DMS 273 (cell line): Measurements from ENCODE around the gene SCNN1A.

ENCODE experiments used
- DNase-seq: peaks from one replicate; lab custom pipeline; 2025; ENCODE audit not compliant: unreplicated experiment; lab: John Stamatoyannopoulos, UW

The SCNN1A gene

DNA sequence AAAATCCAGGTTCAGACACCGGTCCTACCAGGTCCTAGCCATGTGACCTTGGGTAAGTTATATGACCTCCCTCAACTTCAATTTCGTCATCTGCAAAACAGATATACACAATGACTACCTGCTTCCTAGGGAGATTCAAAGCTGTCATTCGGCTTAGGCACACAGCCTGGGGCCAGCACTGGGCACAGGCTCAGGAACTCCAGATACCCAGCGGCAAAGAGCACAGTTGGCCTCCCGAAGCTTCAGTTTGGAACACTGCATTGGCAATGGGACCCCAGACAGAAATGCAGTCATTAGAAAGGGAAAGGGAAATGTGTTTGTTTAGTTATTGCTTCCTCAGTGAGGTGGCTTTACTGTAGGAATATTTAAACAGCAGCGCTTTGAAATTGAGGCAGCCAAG is 53.5 kb downstream of the SCNN1A start:
- DNase-seq, result no peak

- no peak for DNase-seq
Observed at GRCh38 chr12:6319446-6319845, 55.9 kb downstream of the SCNN1A start.

DNA sequence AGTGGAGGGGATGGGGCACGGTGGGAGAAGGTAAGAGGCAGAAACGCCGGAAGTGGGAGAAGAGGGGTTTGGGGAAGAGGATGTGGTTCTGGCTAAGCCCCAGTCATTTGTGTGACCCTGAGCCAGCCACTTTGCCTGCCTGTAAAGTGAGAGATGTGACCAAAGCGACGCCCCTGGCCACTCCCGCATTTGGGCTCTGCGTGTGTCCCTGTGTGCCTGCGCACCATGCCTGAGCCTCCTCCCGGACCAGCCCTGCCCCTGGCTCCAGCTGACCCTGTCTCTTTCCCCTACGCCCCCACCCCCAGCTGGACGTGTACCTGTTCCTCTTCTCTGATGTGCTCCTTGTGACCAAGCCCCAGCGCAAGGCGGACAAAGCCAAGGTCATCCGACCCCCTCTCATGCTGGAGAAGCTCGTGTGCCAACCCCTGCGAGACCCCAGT is 56.9 kb downstream of the SCNN1A start:
- DNase-seq, result no peak

DNA sequence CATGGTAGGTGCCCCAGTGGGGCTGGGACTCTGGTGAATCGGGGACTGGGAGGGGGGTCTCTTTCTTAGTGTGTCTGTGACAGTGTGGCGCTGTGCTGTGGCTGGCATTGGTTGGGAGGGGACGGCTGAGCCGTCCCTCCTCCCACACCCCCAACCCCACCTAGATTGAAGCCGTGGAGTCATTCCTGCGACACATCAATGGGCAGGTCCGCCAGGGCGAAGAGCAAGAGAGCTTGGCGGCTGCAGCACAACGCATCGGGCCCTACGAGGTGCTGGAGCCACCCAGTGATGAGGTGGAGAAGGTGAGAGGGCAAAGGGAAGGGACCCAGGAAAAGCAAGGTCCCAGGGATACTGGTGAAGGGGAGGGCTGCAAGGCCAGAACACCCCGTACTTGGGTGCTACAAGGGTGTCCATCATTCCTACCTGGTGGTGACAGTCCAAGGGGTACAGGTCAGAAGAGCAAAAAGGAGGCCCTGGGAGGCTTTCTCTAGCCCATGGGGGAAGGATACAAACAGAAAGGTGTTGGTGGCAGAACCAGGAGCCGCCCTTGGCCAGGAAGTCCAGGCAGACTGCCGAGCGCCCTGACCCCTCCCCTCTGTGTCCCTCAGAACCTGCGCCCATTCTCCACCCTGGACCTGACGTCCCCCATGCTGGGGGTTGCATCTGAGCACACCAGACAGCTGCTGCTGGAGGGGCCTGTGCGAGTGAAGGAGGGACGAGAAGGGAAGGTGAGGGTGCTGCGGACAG is 57.5 kb downstream of the SCNN1A start:
- DNase-seq, result no peak

- no peak for DNase-seq
Observed at GRCh38 chr12:6316921-6317692, 58.3 kb downstream of the SCNN1A start.

DNA sequence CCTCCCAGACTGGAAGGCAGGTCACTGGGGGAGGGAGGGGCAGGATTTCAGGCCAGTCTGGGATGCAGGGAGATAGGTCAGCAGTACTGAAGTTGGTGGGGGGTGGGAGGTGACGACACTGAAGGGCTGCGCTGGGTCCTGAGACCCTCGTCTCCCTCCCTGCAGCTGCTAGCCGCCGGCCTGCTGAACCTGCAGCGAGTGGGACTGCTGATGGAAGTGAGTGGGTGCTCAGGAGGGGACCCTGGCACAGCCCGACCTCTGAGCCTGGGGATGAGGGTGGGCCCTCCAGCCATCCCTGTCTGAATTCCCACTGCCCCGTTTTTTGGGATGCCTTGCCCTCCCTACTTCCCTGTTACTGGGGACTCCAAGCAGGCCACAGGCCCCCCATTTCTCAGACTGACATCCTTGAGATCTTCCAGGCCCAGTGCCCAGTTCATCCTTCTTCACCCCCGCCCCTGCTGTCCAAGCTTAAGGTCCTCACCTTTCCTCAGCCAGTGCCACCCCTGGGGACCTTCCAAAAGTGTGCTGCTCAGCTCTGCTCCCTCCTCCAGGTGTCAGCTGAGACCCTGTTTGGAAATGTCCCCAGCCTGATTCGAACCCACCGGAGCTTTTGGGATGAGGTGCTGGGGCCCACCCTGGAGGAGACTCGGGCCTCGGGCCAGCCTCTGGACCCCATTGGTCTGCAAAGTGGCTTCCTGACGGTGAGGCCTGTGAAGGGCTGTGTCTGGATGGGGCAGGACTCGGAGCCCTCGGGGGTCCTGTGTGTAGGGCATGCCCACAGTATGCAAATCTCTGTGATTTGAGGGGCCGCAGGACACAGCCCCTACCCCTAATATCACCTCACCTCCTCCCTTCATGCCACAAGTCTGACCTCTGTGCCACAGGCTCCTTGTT is 59.4 kb downstream of the SCNN1A start:
- DNase-seq, result no peak

GRCh38 chr12:6315184-6315583 is 60.2 kb downstream of the SCNN1A start:
- DNase-seq, result no peak

- DNase-seq, result no peak
Observed at GRCh38 chr12:6314776-6315175, 60.6 kb downstream of the SCNN1A start.

DNA sequence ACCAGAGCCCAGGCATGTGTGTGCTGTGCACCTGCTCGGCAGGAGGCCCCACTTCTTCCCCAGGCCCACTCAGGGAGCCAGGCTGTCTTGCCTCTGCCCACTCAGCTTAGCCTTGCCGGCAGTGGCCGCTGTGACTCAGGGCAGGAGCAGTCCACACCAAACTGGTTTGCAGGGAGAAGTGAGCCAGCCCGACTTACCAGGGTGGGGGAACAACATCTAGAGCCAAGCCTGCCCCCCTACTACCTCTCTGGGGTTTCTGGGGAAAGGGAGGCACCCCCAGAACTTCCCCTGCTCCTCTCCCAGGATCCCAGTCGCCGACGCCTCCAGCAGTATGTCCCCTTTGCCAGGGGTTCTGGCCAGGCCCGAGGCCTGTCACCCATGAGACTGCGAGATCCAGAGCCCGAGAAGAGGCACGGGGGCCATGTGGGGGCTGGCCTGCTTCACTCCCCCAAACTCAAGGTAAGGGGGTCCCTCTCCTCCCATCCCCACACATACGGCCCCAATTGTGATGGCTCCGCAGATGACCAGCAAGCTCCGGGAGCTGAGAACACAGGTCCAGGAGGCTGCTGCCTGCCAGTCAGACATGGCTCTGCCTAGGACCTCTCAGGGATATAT is 61.9 kb downstream of the SCNN1A start:
- no peak for DNase-seq

- DNase-seq, result no peak
Observed at GRCh38 chr12:6312529-6313325, 62.6 kb downstream of the SCNN1A start.

DNA sequence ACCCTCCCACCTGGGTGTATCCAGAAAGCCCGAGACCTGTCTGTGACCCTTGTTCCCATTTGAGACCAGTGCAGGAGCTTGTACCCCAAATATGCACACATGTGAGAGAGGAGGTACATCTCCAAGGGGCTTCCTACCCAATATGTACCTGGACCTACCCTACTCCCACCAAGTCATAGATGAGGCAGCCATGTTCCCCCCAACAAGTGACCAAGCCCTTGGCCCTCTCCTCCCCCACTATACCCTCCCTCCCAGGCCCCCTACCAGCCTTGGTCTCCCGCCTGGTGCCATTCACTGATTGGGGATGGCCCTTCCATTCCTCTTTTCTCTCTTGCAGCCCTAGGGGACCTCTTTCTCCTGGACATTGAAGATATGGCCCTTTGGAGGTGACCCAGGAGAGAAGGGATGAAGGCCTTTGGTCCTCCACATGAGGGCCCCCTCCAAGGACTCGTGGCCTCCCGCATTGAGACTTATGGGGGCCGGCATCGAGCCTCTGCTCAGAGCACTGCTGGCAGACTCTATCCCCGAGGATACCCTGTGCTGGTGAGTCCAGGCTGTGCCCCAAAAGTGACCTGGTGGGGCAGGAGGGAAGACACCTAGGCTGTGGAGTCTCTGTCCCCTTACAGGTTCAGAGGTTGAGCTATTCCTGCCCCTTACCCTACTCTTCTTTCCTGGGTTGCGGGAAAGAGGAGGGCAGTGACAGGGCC is 63.4 kb downstream of the SCNN1A start:
- DNase-seq, result no peak

GRCh38 chr12:6310771-6311610 is 64.4 kb downstream of the SCNN1A start:
- DNase-seq, result no peak

GRCh38 chr12:6307529-6307928 is 67.8 kb downstream of the SCNN1A start:
- DNase-seq, result no peak

DNA sequence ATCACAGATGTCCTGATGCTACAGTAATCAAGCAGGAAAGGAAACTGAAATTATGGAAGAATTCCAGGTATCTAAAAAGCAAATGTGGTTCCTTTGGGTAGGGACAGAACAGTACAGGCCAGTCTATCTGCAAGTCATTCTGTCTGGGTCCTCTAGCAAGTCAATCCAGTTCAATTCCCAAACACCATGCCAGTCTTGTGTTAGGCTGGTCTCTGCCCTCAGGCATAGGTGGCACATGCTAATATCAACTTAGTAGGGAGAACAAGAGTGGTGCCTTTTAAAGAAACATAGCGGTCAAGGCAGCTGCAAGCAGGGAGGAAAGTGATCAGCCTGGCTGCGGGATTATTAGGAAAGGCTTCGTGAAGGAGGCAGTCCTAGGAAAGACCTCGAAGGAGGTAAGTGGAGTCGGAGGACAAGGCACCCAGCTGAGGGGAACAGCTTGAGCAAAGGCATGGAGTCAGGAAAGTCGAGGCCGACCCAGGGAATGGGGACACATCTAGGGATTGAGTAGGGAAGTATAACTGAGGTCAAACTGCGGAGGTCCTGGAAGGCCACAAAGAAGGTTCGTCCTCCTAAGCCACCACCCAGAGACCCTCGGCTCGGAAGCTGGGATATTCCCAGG is 68.7 kb downstream of the SCNN1A start:
- no peak for DNase-seq

- DNase-seq, result no peak
Observed at GRCh38 chr12:6306151-6306550, 69.2 kb downstream of the SCNN1A start.

DNA sequence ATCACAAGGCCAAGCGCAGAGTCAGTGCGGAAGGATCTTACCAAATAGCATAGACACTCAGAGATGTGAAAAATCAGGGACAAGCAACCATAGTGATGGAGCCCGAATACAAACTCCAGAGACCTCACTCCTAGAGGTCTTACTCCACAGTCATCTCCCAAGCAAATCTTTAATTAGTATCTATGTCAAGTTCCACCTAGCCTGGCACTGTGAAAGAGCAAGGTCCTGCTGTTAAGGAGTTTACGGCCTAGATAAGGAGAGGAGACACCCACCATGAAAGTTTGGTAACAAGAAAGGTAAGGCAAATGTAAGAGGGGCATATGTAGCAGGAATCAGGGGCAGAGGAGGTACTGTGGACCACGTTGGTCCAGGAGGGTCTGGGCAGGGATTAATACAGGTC is 72.3 kb downstream of the SCNN1A start:
- DNase-seq, result no peak

- no peak for DNase-seq
Observed at GRCh38 chr12:6302621-6303020, 72.7 kb downstream of the SCNN1A start.

- DNase-seq, result no peak
Observed at GRCh38 chr12:6301721-6302120, 73.6 kb downstream of the SCNN1A start.
